T-cell (primary cell): ENCODE results near the gene BCAS4. TPM values are rescaled to one million over a fixed set of nuclear protein-coding genes. Genes with fewer than 3 reads are reported as not detected.
A peak's percentile ranks its signal among the peaks of the same experiment; 100 is the strongest.

Experiments
- ATAC-seq, 4 experiments: fragments of 200-7000 bp in 3 of 4; fragments of 150-1000 bp in 1 of 4; cut with Tn5 transposase; replicated peaks in 1 of 4; 1 replicate in 3 of 4; 2 replicates in 1 of 4; pipeline ENCODE4 v1.10.0; 2021; ENCODE audit warnings: moderate library complexity in 3 of 4, mild to moderate bottlenecking in 2 of 4, moderate number of reproducible peaks in 1 of 4
- CTCF ChIA-PET, 2 donors: fragments of 300-600 bp; sonication (Branson Sonifier 250); formaldehyde crosslinking; loops; one replicate each; lab custom pipeline; 2022; ENCODE audit warnings: antibody characterized with exemption in 2 of 2; lab: Charles Lee
- POLR2A ChIA-PET, 2 donors: fragments of 300-600 bp; sonication (Branson Sonifier 250); formaldehyde crosslinking; loops; one replicate each; lab custom pipeline; 2022; ENCODE audit warnings: antibody characterized with exemption in 2 of 2; lab: Charles Lee
- DNase-seq, 35 experiments: peaks; one replicate each; pipeline versions ENCODE4 v3.0.0 to v3.0.0-alpha.2; 2013 to 2023
- H3K27ac ChIP-seq: one replicate; pipeline ENCODE4 v1.5.1; 2013; ENCODE audit warnings: low read length
- H3K27me3 ChIP-seq, 2 experiments: replicated peaks in 1 of 2; 1 replicate in 1 of 2; 2 replicates in 1 of 2; pipeline versions ENCODE4 v1.6.1 to v1.7.0; 2013; ENCODE audit warnings: low read length in 1 of 2, mixed read lengths in 1 of 2; ENCODE audit not compliant: control insufficient read depth in 2 of 2, insufficient read depth in 2 of 2; ENCODE audit errors: extremely low read depth in 1 of 2
- H3K36me3 ChIP-seq, 2 donors: 1 replicate in 1 of 2; 2 replicates in 1 of 2; pipeline versions ENCODE4 v1.6.1 to v1.7.0; 2013; ENCODE audit warnings: low read length in 1 of 2; ENCODE audit not compliant: control insufficient read depth in 2 of 2, insufficient read depth in 1 of 2; ENCODE audit errors: extremely low read depth in 1 of 2
- H3K4me1 ChIP-seq, 2 experiments: 1 replicate in 1 of 2; 2 replicates in 1 of 2; pipeline versions ENCODE4 v1.6.1 to v1.7.0; 2013; ENCODE audit warnings: low read length in 2 of 2, mixed read lengths in 1 of 2; ENCODE audit not compliant: insufficient read depth in 2 of 2, control insufficient read depth in 1 of 2; ENCODE audit errors: extremely low read depth in 1 of 2
- H3K4me3 ChIP-seq, 2 donors: 1 replicate in 1 of 2; 2 replicates in 1 of 2; pipeline versions ENCODE4 v1.5.1 to v1.7.0; 2013; ENCODE audit warnings: mild to moderate bottlenecking in 2 of 2, low read length in 1 of 2, moderate library complexity in 1 of 2; ENCODE audit not compliant: control insufficient read depth in 1 of 2; ENCODE audit errors: extremely low read depth in 1 of 2
- H3K9me3 ChIP-seq: 2 replicates; pipeline ENCODE4 v1.7.0; 2013
- H3K27ac Mint-ChIP-seq, 2 donors: one replicate each; pipeline ENCODE4 v1.8.0; 2020 to 2021; ENCODE audit warnings: mild to moderate bottlenecking in 2 of 2, mixed read lengths in 2 of 2
- H3K27me3 Mint-ChIP-seq, 2 donors: one replicate each; pipeline ENCODE4 v1.8.0; 2021 to 2022; ENCODE audit warnings: mixed read lengths in 2 of 2
- H3K36me3 Mint-ChIP-seq: one replicate; pipeline ENCODE4 v1.8.0; 2021; ENCODE audit warnings: mixed read lengths
- H3K4me1 Mint-ChIP-seq, 3 donors: one replicate each; pipeline ENCODE4 v1.8.0; 2020 to 2022; ENCODE audit warnings: mixed read lengths in 3 of 3, mild to moderate bottlenecking in 1 of 3
- H3K4me3 Mint-ChIP-seq, 3 donors: one replicate each; pipeline ENCODE4 v1.8.0; 2020 to 2022; ENCODE audit warnings: mild to moderate bottlenecking in 3 of 3, mixed read lengths in 3 of 3, moderate library complexity in 3 of 3
- H3K9me3 Mint-ChIP-seq, 3 donors: one replicate each; pipeline ENCODE4 v1.8.0; 2020 to 2022; ENCODE audit warnings: mixed read lengths in 3 of 3
- WGBS: methylation state at CpG from one replicate; pipeline ENCODE4 v1.1.5; 2013; ENCODE audit warnings: missing lambda C conversion rate; ENCODE audit not compliant: insufficient coverage; 5-methylcytosine and 5-hydroxymethylcytosine counted together
- total RNA-seq, 35 experiments: library from RNA in 6 of 35; stranded (reverse) in 6 of 35; fragments of 120-200 nt in 1 of 35; gene quantifications; one replicate each; pipeline versions ENCODE4 v1.2.1 to v1.2.4 and lab custom pipeline; 2013 to 2026

The BCAS4 gene
- total RNA-seq, 5 donors from 2014 or later (not counting 1 experiment from before 2014, with no cell fraction given): 26.3 to 49.8 (median 31.3) TPM

- Mint-ChIP-seq H3K27me3 (no peaks in the 10 kb centered on the region), H3K4me1 (peaks cover 23 to 41% (median 39%) of the 10 kb centered on the region in 3 donors), H3K9me3 (no peaks in the 10 kb centered on the region), H3K36me3 (peaks cover 8% of the 10 kb centered on the region), H3K27ac (peak overlapping the region; percentile 87 to 95), H3K4me3 (peak overlapping the region; percentile 4 to 64 (median 52))
- Histone ChIP-seq H3K9me3 (no peaks in the 10 kb centered on the region), H3K27me3 (no peaks in the 10 kb centered on the region), H3K27ac (peak overlapping the region; percentile 62), H3K36me3 (no peaks in the 10 kb centered on the region), H3K4me3 (no peak overlapping the region), H3K4me1 (peaks cover 7 to 21% of the 10 kb centered on the region in 2 experiments)
- ATAC-seq (peak; percentile 85 to 97 (median 94)), DNase-seq (peak in 21 of 35 experiments; percentile 5 to 71 (median 25))
- ChIA-PET POLR2A (no interaction called here), CTCF (interaction anchor here in 1 of 2 donors (0.6 kb wide), 1 partner anchor 7 kb away, joined by 3 read pairs; no protein-coding TSS in a partner anchor)
- 28% methylated on average over 2 of the region's 11 CpGs for WGBS
Measured at GRCh38 chr20:50804437-50805348, 9.8 kb downstream of the BCAS4 start.

- Mint-ChIP-seq H3K4me1 (peaks cover 23 to 45% (median 41%) of the 10 kb centered on the region in 3 donors), H3K9me3 (no peaks in the 10 kb centered on the region), H3K27ac (peak overlapping the region; percentile 87 to 95), H3K27me3 (no peaks in the 10 kb centered on the region), H3K36me3 (peaks cover 4% of the 10 kb centered on the region), H3K4me3 (peak overlapping the region in 2 of 3 donors; percentile 17 to 64)
- no peak overlapping the region for H3K4me3 ChIP-seq
- no peak for ATAC-seq
- CTCF ChIA-PET: no interaction called here
- no peaks in the 10 kb centered on the region for H3K36me3 ChIP-seq
- no peak for DNase-seq
- peaks cover 7 to 21% of the 10 kb centered on the region in 2 experiments for H3K4me1 ChIP-seq
- peak overlapping the region; percentile 62 for H3K27ac ChIP-seq
- POLR2A ChIA-PET: no interaction called here
- H3K27me3 ChIP-seq: no peaks in the 10 kb centered on the region
- H3K9me3 ChIP-seq: no peaks in the 10 kb centered on the region
- WGBS: 0% methylated on average over 1 of the region's 1 CpG
Measured at GRCh38 chr20:50805349-50805684, 10.5 kb downstream of the BCAS4 start.

- no peaks in the 10 kb centered on the region for H3K36me3 ChIP-seq
- no peaks in the 10 kb centered on the region for H3K27me3 ChIP-seq
- Mint-ChIP-seq H3K27me3 (no peaks in the 10 kb centered on the region), H3K27ac (peak overlapping the region; percentile 87 to 95), H3K4me1 (peaks cover 30 to 50% (median 46%) of the 10 kb centered on the region in 3 donors), H3K9me3 (no peaks in the 10 kb centered on the region), H3K36me3 (peaks cover 4% of the 10 kb centered on the region), H3K4me3 (no peak overlapping the region)
- no peak overlapping the region for H3K4me3 ChIP-seq
- ChIA-PET CTCF (interaction anchor here in 1 of 2 donors (0.7 kb wide), 1 partner anchor 13 kb away, joined by 4 read pairs; no protein-coding TSS in a partner anchor), POLR2A (interaction anchor here in 1 of 2 donors (0.5 to 0.6 kb wide), 2 partner anchors 20 to 124 kb away, joined by 3 to 4 read pairs; no protein-coding TSS in a partner anchor)
- H3K27ac ChIP-seq: no peak overlapping the region
- peaks cover 7 to 21% of the 10 kb centered on the region in 2 experiments for H3K4me1 ChIP-seq
- no peaks in the 10 kb centered on the region for H3K9me3 ChIP-seq
- 96% methylated on average over 3 of the region's 5 CpGs for WGBS
- ATAC-seq: no peak
- DNase-seq: no peak
Measured at GRCh38 chr20:50806126-50806768, 11.4 kb downstream of the BCAS4 start.

GRCh38 chr20:50810063-50810462, 15.2 kb downstream of the BCAS4 start:
- Histone ChIP-seq H3K27ac (no peak overlapping the region), H3K9me3 (no peaks in the 10 kb centered on the region), H3K27me3 (no peaks in the 10 kb centered on the region), H3K4me3 (no peak overlapping the region), H3K36me3 (no peaks in the 10 kb centered on the region), H3K4me1 (peaks cover 3 to 22% of the 10 kb centered on the region in 2 experiments)
- Mint-ChIP-seq H3K36me3 (peaks cover 6% of the 10 kb centered on the region), H3K4me3 (no peak overlapping the region), H3K4me1 (peaks cover 26 to 52% (median 44%) of the 10 kb centered on the region in 3 donors), H3K27ac (peak overlapping the region; percentile 17 to 76), H3K27me3 (no peaks in the 10 kb centered on the region), H3K9me3 (no peaks in the 10 kb centered on the region)
- CTCF ChIA-PET: no interaction called here
- no peak for ATAC-seq
- POLR2A ChIA-PET: no interaction called here
- 80% methylated on average over 2 of the region's 4 CpGs for WGBS
- DNase-seq: no peak

- H3K36me3 ChIP-seq: no peaks in the 10 kb centered on the region
- Mint-ChIP-seq H3K4me3 (no peak overlapping the region), H3K4me1 (peaks cover 27 to 52% (median 44%) of the 10 kb centered on the region in 3 donors), H3K36me3 (peaks cover 6% of the 10 kb centered on the region), H3K27ac (peak overlapping the region in 1 of 2 donors; percentile 76), H3K27me3 (no peaks in the 10 kb centered on the region), H3K9me3 (no peaks in the 10 kb centered on the region)
- peaks cover 5 to 21% of the 10 kb centered on the region in 2 experiments for H3K4me1 ChIP-seq
- H3K9me3 ChIP-seq: no peaks in the 10 kb centered on the region
- POLR2A ChIA-PET: no interaction called here
- CTCF ChIA-PET: no interaction called here
- DNase-seq (no peak), ATAC-seq (no peak)
- no peaks in the 10 kb centered on the region for H3K27me3 ChIP-seq
- no peak overlapping the region for H3K27ac ChIP-seq
- no peak overlapping the region for H3K4me3 ChIP-seq
- WGBS: 76% methylated on average over 4 of the region's 4 CpGs
Measured at GRCh38 chr20:50810842-50811241, 16.0 kb downstream of the BCAS4 start.

- peaks cover 36 to 61% (median 56%) of the 10 kb centered on the region in 3 donors for H3K4me1 Mint-ChIP-seq
Measured at GRCh38 chr20:50813101-50813643, 18.3 kb downstream of the BCAS4 start.

More at GRCh38 chr20:50813101-50813643, 18.3 kb downstream of the BCAS4 start:
- Histone ChIP-seq H3K27me3 (no peaks in the 10 kb centered on the region), H3K4me1 (peaks cover 11 to 31% of the 10 kb centered on the region in 2 experiments), H3K36me3 (no peaks in the 10 kb centered on the region), H3K4me3 (no peak overlapping the region), H3K9me3 (no peaks in the 10 kb centered on the region), H3K27ac (no peak overlapping the region)
- Mint-ChIP-seq H3K9me3 (no peaks in the 10 kb centered on the region), H3K4me3 (no peak overlapping the region), H3K27me3 (no peaks in the 10 kb centered on the region), H3K36me3 (peaks cover 7% of the 10 kb centered on the region), H3K27ac (peak overlapping the region; percentile 29 to 53)
- ATAC-seq (no peak), DNase-seq (no peak)
- POLR2A ChIA-PET: interaction anchor here in 1 of 2 donors (0.6 kb wide), 1 partner anchor 10 kb away, joined by 3 read pairs; no protein-coding TSS in a partner anchor
- 91% methylated on average over 4 of the region's 10 CpGs for whole genome bisulfite sequencing
- CTCF ChIA-PET: no interaction called here
